HUES48 (cell line): Measurements from ENCODE around the gene GCSAML.
"Not testable (repeated sequence)": the region's sequence is repeated elsewhere in the genome, so short reads cannot be mapped to it uniquely, and the experiment has no call there.

Experiments
- H3K27ac ChIP-seq: one replicate; pipeline ENCODE4 v1.7.0; 2013; ENCODE audit warnings: low read depth, low read length, inconsistent platforms
- H3K27me3 ChIP-seq: 2 replicates; pipeline ENCODE4 v1.6.1; 2013; ENCODE audit warnings: mild to moderate bottlenecking, low read length; ENCODE audit not compliant: control insufficient read depth, insufficient read depth
- H3K36me3 ChIP-seq: 2 replicates; pipeline ENCODE4 v1.6.1; 2013; ENCODE audit warnings: low read length; ENCODE audit not compliant: control insufficient read depth, insufficient read depth
- H3K4me1 ChIP-seq: 2 replicates; pipeline ENCODE4 v1.6.1; 2013; ENCODE audit warnings: mild to moderate bottlenecking, low read length; ENCODE audit not compliant: control insufficient read depth, insufficient read depth
- H3K4me3 ChIP-seq: 2 replicates; pipeline ENCODE4 v1.5.1; 2013; ENCODE audit warnings: mild to moderate bottlenecking, low read depth, low read length
- H3K9ac ChIP-seq: 2 replicates; pipeline ENCODE4 v1.6.1; 2013; ENCODE audit warnings: mild to moderate bottlenecking, low read depth, low read length, moderate library complexity
- H3K9me3 ChIP-seq: 2 replicates; pipeline ENCODE4 v1.6.1; 2013; ENCODE audit warnings: low read length; ENCODE audit not compliant: control insufficient read depth, insufficient read depth

GCSAML gene

GRCh38 chr1:247548769-247549182 lies at the start of gene GCSAML:
Gene GCSAML, plus strand, starts transcription at chr1:247549134. Its CDS starts 58 bp downstream, at chr1:247549192.
- H3K36me3 ChIP-seq = no peaks in the 10 kb centered on the region
- no peak within 1 kb of the TSS for H3K4me3 ChIP-seq

DNA sequence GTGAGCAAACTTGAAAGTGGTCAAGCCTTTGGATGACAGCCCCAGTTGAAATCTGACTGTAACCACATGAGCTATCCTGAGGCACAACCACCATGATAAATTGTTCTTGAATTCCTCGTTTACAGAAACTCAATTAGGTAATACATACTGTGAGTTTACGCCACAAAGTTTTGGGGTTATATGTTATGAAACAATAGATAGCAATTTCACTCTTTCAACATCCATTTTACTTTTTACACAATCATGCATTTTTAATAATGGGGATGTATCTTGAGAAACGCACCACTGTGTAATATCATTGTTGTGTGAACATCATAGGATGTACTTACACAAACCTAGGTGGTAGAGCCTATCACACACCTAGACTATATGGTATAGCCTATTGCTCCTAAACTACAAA lies 48.1 kb upstream of the GCSAML start:
- no peak overlapping the region for H3K27ac ChIP-seq
- H3K9ac ChIP-seq = no peak overlapping the region
- H3K36me3 ChIP-seq = no peaks in the 10 kb centered on the region
- no peaks in the 10 kb centered on the region for H3K9me3 ChIP-seq
- no peaks in the 10 kb centered on the region for H3K27me3 ChIP-seq
- H3K4me1 ChIP-seq = no peaks in the 10 kb centered on the region
- H3K4me3 ChIP-seq = no peak overlapping the region

More at GRCh38 chr1:247548769-247549182, at the start of gene GCSAML:
- H3K9me3 ChIP-seq = no peaks in the 10 kb centered on the region
- no peak within 1 kb of the TSS for H3K9ac ChIP-seq
- H3K27ac ChIP-seq = no peak within 1 kb of the TSS
- no peaks in the 10 kb centered on the region for H3K27me3 ChIP-seq
- H3K4me1 ChIP-seq = peaks cover 14% of the 10 kb centered on the region

DNA sequence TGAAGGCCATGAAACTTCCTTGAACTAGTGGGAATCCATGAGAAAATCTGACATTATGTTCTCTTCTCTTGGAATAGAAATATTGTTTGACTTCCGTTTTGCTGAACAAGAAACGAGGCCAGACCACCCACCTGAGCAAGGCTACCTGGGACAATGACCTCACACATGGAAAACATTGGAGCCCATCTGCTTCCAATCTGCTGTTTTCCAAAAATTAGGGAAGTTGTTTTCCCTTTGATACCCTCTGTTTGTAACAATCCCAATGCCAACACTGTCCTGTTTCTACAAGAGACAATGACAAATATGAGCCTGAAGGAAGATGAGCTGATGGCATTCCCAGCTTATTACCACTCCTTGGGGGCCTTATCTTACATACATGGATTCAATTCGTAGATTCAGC lies 42.1 kb upstream of the GCSAML start:
- Histone ChIP-seq H3K27ac (no peak overlapping the region), H3K27me3 (no peaks in the 10 kb centered on the region), H3K36me3 (no peaks in the 10 kb centered on the region), H3K4me1 (no peaks in the 10 kb centered on the region), H3K4me3 (no peak overlapping the region), H3K9me3 (no peaks in the 10 kb centered on the region), H3K9ac (no peak overlapping the region)

GRCh38 chr1:247517795-247518612 lies 30.9 kb upstream of the GCSAML start:
- Histone ChIP-seq H3K4me1 (no peaks in the 10 kb centered on the region), H3K9me3 (peaks cover 18% of the 10 kb centered on the region), H3K36me3 (no peaks in the 10 kb centered on the region), H3K9ac (no peak overlapping the region), H3K27ac (no peak overlapping the region), H3K4me3 (no peak overlapping the region), H3K27me3 (no peaks in the 10 kb centered on the region)

- H3K27me3 ChIP-seq = no peaks in the 10 kb centered on the region
- no peaks in the 10 kb centered on the region for H3K36me3 ChIP-seq
- no peaks in the 10 kb centered on the region for H3K4me1 ChIP-seq
- H3K27ac ChIP-seq = no peak overlapping the region
- no peak overlapping the region for H3K4me3 ChIP-seq
- H3K9ac ChIP-seq = no peak overlapping the region
- peaks cover 16% of the 10 kb centered on the region for H3K9me3 ChIP-seq
Measured at GRCh38 chr1:247518613-247518891, 30.4 kb upstream of the GCSAML start.

- H3K36me3 ChIP-seq, H3K4me3 ChIP-seq, H3K4me1 ChIP-seq, H3K9ac ChIP-seq, H3K27ac ChIP-seq, H3K27me3 ChIP-seq: not testable (repeated sequence)
- H3K9me3 ChIP-seq = peaks cover 14% of the 10 kb centered on the region
Measured at GRCh38 chr1:247521886-247522285, 27.0 kb upstream of the GCSAML start.

DNA sequence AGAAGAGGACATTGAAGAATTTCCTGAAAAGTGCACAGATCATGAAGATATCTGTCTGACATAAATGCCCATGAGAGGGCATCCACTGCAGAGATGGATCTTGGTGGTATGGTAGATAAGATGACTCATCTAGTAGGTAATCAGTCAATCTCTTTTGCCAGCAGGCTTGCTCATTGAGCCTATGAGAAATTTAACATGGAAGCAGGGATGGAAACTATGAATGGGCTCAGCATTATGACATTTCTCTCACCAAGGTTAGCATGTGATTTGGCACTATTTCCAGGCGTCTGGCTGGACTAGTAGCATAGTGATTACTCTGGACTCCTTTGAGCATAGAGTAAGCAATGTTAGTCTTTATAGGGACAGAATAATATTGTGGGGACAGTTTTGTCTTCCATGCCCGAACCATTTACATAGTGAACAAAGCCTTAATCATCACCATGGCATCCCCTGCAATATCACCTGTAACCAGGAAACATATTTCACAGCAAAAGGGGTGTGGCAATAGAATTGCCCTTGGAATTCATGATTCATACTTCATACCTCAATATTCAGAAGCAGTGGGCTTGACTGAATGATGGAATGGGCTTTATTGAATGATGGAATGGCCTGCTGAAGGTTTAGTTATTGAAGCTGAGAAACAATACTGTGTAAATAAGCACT lies 20.0 kb upstream of the GCSAML start:
- Histone ChIP-seq H3K9me3 (no peaks in the 10 kb centered on the region), H3K9ac (no peak overlapping the region), H3K36me3 (no peaks in the 10 kb centered on the region), H3K27me3 (no peaks in the 10 kb centered on the region), H3K4me3 (no peak overlapping the region), H3K27ac (no peak overlapping the region), H3K4me1 (no peaks in the 10 kb centered on the region)

DNA sequence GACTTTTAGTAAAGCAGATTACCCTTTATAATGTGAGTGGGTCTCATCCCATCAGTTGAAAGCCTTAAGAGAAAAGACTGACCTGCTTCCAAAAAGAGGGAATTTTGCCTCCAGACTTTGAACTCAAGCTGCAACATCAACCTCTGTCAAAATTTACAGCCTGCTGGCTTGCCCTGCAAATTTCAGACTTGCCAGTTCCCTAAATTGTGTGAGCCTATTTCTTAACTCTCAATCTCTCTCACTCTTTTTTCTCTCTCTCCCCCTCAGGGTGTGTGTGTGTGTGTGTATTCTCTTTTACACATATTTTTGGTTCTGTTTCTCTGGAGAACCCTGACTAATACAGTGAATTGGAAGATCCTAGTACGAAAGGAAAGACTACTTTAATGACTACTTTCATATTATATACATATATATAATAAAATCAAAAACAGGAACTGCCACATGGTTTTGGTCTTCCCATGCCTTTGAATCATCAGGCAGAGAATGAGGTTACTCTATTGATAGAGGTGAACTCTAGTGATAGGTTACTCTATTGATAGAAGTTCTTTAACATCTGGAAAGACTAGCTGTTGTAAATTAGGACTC lies 19.1 kb upstream of the GCSAML start:
- H3K4me3 ChIP-seq = no peak overlapping the region
- H3K27me3 ChIP-seq = no peaks in the 10 kb centered on the region
- no peaks in the 10 kb centered on the region for H3K4me1 ChIP-seq
- H3K9ac ChIP-seq = no peak overlapping the region
- H3K27ac ChIP-seq = no peak overlapping the region
- no peaks in the 10 kb centered on the region for H3K9me3 ChIP-seq
- H3K36me3 ChIP-seq = no peaks in the 10 kb centered on the region

- Histone ChIP-seq H3K36me3 (no peaks in the 10 kb centered on the region), H3K9me3 (no peaks in the 10 kb centered on the region), H3K4me3 (no peak overlapping the region), H3K27ac (no peak overlapping the region), H3K9ac (no peak overlapping the region), H3K27me3 (no peaks in the 10 kb centered on the region), H3K4me1 (no peaks in the 10 kb centered on the region)
Measured at GRCh38 chr1:247530785-247531184, 18.1 kb upstream of the GCSAML start.

DNA sequence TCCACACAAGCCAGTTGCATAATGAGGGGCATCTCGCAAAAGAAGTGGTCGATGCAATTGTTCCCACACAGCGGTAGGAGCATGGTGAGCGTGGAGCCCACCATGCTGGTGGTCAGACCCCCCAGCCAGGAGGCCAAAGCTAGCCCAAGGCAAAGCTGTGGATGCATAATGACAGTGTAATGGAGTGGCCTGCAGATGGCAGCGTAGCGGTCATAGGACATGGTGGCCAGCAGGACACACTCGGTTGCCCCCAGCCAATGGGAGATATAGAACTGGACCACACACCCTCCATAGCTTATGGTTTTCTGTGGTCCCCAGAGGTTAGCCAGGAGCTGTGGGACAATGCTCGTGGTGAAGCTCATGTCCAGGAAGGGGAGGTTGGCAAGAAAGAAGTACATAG lies 17.0 kb upstream of the GCSAML start:
- Histone ChIP-seq H3K4me3 (no peak overlapping the region), H3K9ac (no peak overlapping the region), H3K9me3 (no peaks in the 10 kb centered on the region), H3K27ac (no peak overlapping the region), H3K36me3 (no peaks in the 10 kb centered on the region), H3K27me3 (no peaks in the 10 kb centered on the region), H3K4me1 (no peaks in the 10 kb centered on the region)

DNA sequence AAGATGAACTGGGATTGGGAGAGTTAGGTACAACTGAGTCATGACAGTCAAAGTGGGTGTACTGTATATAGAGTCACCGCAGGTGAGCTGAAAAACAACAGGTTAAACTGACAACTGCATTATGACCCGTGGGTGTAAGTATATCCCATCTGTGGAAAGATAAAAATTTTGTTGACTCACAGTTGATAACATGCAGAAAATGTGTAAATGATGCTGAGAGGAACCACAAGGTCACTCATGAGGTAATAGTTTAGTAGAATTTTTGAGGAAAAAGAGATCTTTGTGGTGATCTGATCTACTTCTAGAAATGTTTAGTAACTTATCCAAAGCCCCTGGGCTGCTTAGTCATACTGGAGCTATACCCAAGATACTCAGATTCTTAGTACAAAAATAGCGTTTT lies 13.5 kb upstream of the GCSAML start:
- Histone ChIP-seq H3K27me3 (no peaks in the 10 kb centered on the region), H3K9ac (no peak overlapping the region), H3K4me1 (no peaks in the 10 kb centered on the region), H3K9me3 (no peaks in the 10 kb centered on the region), H3K27ac (no peak overlapping the region), H3K4me3 (no peak overlapping the region), H3K36me3 (no peaks in the 10 kb centered on the region)
